Omental fat pad (tissue), 4 donors: Measurements from ENCODE around the gene SPAG4. TPM values are rescaled to one million over a fixed set of nuclear protein-coding genes. Genes with fewer than 3 reads are reported as not detected.

Experiments
- ATAC-seq: fragments of 150-250 bp; one replicate; pipeline ENCODE4 v1.9.1; 2016; ENCODE audit warnings: mild to moderate bottlenecking, moderate library complexity; ENCODE audit not compliant: low FRiP score
- DNase-seq: peaks from one replicate; pipeline ENCODE4 v3.0.0-alpha.2; 2019; ENCODE audit warnings: low spot score
- CTCF ChIP-seq, 3 donors: fragments of 450-650 bp; IDR thresholded peaks; one replicate each; pipeline ENCODE4 v1.5.1; 2016 to 2017; ENCODE audit warnings: antibody characterized with exemption in 3 of 3, mild to moderate bottlenecking in 3 of 3, moderate library complexity in 2 of 3
- total RNA-seq, 4 donors: library from RNA; depleted of rRNA; stranded (reverse); fragments of >200 nt; gene quantifications; one replicate each; pipeline ENCODE4 v1.1.0, GENCODE V29; 2016

The SPAG4 gene
- total RNA-seq, 4 donors from 2014 or later, result 2.5 to 7.4 (median 3.1) TPM

- no peak for TF ChIP-seq CTCF (IDR thresholded peaks at IDR 0.05)
- no peak for DNase-seq
- ATAC-seq, result no peak
These were observed 37.2 kb upstream of the SPAG4 start for GRCh38 chr20:35578469-35578868.

- TF ChIP-seq CTCF (IDR thresholded peaks at IDR 0.05), result no peak
- DNase-seq (no peak), ATAC-seq (no peak)
These were observed 36.4 kb upstream of the SPAG4 start for GRCh38 chr20:35579196-35579595.

- no peak for ATAC-seq
- no peak for TF ChIP-seq CTCF (IDR thresholded peaks at IDR 0.05)
- DNase-seq, result no peak
These were observed 33.5 kb upstream of the SPAG4 start for GRCh38 chr20:35582131-35582530.

- no peak for DNase-seq
- ATAC-seq, result no peak
These were observed 32.8 kb upstream of the SPAG4 start for GRCh38 chr20:35582741-35583404.

GRCh38 chr20:35583636-35584560, 31.7 kb upstream of the SPAG4 start:
- DNase-seq (no peak), ATAC-seq (peak; percentile 16)
- TF ChIP-seq CTCF (IDR thresholded peaks at IDR 0.05), result no peak

More at GRCh38 chr20:35582741-35583404, 32.8 kb upstream of the SPAG4 start:
- TF ChIP-seq CTCF (IDR thresholded peaks at IDR 0.05), result no peak

- ATAC-seq (no peak), DNase-seq (no peak)
- TF ChIP-seq CTCF (IDR thresholded peaks at IDR 0.05), result no peak
These were observed 28.7 kb upstream of the SPAG4 start for GRCh38 chr20:35586751-35587425.
